ENCODE measurements around the gene MIER2.

The MIER2 gene

DNA sequence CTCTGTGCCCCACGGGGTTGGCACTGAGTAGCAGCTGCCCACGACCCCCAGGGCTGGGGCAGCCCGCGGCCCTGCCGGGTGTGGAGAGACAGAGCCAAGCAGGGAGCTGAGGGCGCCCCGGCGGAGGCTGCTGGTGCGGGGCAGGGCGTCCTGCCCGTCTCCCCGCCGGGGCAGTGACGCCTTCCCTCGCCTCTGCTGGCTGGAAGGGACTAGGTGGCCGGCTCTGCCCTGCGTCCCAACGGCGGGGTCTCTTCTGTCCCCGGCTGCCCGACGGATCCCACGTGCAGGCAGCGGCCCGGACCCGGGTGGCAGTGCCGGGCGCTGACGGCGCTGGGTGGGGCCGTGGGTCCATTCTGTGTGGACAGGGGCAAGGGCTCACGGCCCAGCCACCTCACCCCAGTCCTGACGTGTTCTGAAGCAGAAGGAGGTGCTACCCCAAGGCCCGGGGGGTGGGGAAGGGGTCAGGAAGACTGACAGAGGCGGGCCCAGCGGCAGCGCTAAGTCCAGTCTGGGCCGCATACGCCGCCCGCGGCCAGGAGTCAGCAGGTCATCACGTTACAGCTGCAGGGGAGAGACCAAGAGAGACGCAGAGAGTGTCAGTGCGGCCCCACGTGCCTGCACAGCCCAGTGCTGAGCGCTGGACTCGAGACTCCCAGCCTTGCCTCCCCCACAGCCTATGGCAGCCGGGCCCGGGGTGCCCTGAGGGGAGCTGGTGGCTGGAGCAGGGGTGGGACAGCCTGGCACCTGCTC lies 38.3 kb downstream of the MIER2 start:
- DNase-seq, result no peak

GRCh38 chr19:305240-306150 lies 39.1 kb downstream of the MIER2 start:
- DNase-seq, result no peak

GRCh38 chr19:296476-297225 lies 47.9 kb downstream of the MIER2 start:
- no peak for DNase-seq

DNA sequence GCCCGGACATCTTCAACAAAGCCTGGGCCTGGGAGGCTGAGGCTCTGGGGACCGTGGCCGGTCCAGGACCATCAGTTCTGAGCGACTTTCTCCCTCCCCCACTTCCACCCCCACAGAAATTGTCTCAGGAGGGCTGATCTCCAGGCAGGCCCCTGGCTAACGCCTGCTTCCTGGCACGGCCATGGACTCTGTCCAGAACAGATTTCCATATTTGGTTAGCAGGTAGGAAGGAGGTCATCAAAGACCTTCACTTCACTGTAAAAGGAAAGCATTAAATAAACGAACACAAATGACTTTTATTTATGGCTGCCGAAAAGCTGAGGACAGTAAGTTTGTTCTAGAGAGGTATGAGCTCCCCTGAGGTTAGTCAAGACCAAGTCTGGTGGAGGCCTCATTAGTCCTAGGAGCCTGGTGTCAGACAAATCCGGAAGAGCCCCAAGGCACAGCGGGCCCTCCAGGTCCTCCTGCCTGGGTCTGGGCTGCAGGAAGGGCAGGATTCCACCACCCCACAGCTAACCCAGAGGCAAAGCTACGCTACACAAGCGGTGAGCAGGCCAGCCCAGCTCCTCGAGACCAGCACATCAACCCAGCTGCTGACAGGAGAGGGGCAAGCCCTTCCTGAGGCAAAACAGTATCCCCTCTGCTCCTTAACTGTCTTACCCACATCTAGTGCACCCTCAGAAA lies 48.8 kb downstream of the MIER2 start:
- no peak for DNase-seq

DNA sequence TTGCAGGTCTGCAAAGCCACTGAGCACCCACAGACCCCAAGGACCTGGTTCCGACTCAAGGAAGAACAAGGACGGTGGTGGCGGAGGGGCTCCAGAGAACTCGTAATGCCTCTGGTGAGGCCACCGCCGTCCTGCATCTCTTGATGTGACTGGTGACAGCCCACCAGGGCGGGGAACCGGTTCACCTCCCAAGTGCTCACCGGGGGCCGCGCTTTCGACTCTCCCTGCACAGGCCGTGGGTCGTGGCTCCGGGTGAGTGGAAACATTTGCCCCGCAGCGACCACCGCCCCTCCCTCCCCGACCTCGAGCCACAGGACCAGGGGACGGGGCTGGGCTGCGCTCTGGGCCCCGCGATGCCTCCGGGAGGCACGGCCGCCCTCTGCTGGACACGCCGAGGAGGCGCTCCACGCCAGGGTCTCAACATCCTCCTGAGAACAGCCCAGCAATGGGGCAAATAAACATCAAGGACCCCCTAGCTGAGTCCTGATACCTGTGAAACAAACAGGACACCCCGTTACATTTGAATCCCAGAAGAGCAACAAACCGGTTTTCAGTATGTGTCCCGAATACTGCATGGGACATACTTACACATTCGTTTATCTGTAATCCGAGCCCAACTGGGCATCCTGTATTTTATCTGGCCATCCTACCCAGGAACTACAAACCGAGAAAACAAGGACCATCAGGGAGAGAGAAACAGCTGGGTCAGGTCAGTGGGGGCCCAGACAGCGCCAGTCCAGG lies 49.5 kb downstream of the MIER2 start:
- DNase-seq, result peak; percentile 81

- DNase-seq, result no peak
These were observed 50.2 kb downstream of the MIER2 start for GRCh38 chr19:294341-294945.

DNA sequence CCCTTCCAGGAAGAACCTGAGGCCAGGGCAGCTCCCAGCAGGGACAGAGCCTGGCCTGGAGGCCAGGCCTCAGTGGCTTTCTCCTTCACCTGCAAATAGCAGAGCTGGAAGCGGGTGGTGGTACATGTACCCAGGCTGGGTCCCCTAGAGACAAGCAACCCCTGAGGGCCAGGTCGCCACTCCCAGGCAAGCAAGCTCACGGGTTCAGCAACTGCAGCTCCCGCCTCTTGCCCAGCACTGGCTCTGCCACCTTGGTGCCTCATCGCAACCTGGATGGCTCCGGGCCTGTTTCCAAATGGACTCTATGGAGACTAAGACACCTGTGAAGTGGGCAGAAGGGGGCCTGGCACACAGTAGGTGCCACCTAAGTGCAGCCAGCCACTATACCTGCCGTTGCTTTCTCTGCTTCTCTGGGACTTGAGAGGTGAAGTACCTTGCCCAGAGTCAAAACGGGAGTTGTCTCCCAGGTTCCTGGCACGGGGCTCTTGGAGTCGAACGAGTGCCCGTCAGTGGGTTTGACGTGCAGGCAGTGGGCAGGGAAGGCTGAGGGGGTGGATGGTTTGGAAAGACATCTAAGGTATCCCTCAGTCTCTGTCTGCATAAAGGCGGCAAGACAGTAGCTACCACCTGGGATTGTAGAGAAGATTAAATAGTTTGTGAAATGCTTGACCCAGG lies 51.0 kb downstream of the MIER2 start:
- DNase-seq, result no peak

DNA sequence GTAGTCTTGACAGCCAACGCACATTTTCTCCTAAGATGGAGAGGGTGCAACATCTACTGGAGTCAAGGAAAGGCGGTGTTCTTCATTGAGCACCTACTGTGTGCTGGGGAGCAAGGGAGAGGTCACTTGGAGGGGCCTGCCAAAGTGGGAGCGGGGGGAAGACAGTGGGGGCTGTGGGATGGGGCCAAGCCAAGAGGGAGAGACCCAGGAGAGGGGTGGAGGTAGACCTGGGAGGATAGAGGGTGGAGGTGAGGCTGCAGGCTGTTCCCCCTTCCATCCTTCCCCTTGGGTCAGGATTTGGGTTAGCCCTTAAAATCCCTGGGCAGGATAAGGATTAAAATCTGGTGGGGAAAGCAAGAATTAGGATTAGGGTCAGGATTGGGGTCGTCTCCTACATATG lies 51.6 kb downstream of the MIER2 start:
- DNase-seq, result no peak

DNA sequence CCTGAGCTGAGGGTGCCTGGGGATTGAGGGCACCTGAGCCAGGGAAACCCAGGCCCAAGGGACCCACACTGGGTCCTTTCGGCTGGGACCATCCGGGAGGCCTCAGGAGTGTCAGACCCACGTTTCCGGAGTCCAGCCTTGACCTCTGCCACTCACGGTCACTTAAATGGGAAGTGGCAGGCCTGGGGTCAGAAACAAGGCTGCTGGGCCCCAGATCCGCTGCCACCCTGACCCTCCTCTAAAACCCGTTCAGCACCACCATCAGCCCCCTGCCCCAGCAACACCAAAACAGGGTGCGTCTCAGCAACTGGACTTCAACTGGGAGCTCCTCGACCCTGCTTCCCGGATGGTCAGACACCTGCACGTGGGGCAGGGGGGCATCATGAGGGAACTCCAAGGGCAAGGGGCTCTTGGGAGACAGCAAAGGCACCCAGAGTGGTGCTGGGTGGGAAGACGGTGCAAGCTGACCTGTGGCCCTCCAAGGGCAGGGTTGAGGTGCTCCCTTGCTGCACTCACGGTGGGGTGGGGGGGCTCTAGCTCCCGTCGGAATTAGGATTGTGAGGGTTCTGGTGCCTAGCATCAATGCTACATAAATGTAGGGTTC lies 52.2 kb downstream of the MIER2 start:
- DNase-seq, result no peak

DNA sequence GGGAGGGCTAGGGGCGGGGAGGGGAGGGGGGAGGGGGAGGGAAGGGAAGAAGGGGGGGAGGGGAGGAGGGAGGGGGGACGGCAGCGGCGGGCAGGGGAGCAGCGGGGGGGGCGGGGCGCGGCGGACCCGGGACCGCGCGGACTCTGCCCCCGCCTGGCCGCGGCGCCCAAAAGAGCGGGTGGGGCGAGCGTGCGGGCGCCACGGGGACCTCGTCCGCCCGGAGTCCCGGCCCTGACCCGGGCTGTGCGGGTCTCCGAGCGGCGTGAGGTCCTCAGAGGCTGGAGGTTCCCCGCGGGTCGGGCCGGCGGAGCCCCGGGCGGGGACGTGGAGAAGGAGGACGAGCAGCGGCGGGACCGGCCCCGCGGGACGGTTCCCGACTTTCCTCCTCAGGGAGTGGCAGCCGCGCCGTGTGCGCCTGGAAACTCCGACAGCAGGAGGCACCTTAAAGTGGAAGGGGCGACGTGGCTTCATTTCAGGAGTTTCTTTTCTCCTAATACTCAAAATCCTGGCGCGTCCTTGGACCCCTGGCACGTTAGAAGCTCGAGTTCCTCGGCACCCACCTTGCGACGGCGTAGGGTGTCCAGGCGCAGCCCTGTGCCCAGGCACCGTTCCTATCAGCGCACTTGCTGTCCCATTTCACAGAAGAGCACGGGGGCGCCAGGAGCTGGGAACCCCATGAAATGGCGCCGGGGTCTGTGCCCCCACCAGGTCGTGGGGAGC lies 52.9 kb downstream of the MIER2 start:
- DNase-seq, result no peak

GRCh38 chr19:291006-291521 lies 53.5 kb downstream of the MIER2 start, which contains the start of gene PLPP2:
PLPP2 (minus strand) TSS chr19:291403; CDS start chr19:291336, 67 bp downstream.
- no peak for DNase-seq

GRCh38 chr19:290372-291005 lies 54.1 kb downstream of the MIER2 start:
- DNase-seq, result no peak

DNA sequence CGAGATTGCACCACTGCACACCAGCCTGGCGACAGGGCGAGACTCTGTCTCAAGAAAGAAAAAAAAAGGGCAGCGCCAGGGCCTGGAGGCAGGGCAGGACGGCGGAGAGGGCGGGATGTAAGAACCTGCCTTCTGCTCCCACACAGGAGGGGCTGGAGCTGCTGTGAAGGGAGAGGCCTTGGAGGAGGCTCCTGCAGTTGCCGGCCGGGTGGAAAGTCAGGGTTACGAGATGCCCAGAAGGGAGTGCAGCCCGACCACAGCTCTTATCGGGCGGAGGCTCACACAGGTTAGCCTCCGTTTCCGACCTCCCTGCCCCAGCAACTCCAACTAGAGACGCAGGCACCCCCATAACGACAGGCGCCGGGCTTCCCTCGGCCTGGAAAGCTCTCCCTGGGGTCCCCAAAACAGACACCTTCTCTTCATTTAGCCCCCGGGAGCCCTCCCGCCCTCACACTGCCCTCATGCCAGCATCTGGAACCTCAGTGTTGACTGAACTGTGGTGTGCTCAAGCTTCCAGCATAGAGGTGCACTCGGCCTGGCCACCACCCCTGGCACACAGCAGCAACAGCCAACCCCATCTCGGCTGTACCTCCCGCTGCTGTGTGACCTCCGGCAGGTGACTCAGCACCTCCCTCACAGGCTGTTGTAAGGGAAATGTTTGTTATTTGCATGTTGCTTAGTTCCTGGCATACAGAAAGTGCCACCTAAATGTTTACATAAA lies 54.8 kb downstream of the MIER2 start:
- peak; percentile 59 for DNase-seq

GRCh38 chr19:288911-289310 lies 55.7 kb downstream of the MIER2 start:
- DNase-seq, result no peak

GRCh38 chr19:287381-287871 lies 57.2 kb downstream of the MIER2 start:
- DNase-seq, result no peak

DNA sequence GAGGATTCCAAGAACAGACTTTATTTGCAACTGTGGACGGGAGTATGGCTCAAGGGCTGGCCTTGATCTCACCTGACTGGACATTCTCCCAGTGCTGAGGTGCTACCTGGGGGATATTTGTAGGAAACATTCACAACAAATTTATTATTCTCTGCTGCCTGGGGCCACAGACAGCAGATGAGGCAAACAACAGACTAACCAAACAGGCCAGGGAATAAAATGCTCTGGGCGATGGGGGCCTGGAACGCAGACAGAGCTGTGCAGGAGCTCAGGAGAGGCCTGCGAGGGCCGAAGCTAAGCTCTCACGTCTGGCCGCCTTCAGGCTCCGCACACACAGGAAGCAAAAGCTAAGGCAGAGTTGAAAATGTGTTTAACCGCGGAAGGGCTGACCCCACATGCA lies 61.2 kb downstream of the MIER2 start:
- DNase-seq, result no peak

- no peak for DNase-seq
These were observed 62.1 kb downstream of the MIER2 start for GRCh38 chr19:282501-282900.

GRCh38 chr19:281992-282391 lies 62.6 kb downstream of the MIER2 start:
- no peak for DNase-seq
